Measurements from ENCODE around the gene SCN5A.

- no peak for TF ChIP-seq CTCF (IDR thresholded peaks at IDR 0.05)
- TF ChIP-seq POLR2A (IDR thresholded peaks at IDR 0.05): no peak
Observed at GRCh38 chr3:38646062-38646461, 3.4 kb downstream of the SCN5A start.
